HG02938 (cell line): ENCODE measurements around the gene ARHGAP25.

Experiments
- ATAC-seq: cut with Tn5 transposase; IDR thresholded peaks from one replicate; pipeline ENCODE4 v1.9.1; 2021; ENCODE audit warnings: mild to moderate bottlenecking, moderate library complexity; ENCODE audit not compliant: unreplicated experiment

The ARHGAP25 gene

DNA sequence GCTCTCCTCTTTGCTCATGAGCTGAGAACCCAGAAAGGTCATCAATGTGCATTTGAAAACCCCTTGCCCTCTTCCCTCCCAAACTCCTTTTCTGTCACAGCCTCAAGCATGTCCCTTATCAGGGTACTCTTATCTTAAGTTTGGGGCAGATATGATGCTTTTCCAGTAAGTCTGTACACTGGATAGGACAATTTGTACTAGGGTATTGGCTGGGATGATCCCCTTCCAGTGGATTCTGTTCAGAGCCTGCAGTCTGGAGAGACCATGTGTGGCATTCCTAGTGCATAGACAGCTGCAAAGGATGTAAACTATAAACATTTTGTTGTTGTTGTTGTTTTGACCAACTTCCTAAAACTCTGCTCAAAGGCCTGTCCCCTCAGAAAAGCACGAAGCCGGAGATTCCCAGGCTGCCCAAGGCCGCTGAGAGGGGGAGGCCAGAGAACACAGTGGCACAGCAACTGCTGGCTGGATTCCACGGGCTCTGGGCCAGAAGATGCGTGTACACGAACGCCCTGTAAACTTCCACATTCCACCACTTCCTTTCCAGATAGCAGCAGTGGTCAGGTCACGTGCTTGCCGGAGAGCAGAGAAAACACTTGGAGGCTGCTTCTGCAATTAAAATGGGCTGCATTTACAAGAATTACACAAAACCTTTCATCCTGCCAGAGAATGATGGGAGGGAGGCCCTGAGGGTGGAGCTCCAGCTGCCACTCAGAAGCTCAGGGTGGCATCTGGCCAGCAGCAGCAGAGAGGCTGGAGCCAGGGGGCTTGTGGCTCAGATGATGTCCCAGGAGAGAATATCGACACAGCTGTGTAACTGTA lies 94.5 kb downstream of the ARHGAP25 start:
- no peak for ATAC-seq

- no peak for ATAC-seq
Observed at GRCh38 chr2:68829749-68830148, 95.1 kb downstream of the ARHGAP25 start.

GRCh38 chr2:68831686-68832232 lies 97.1 kb downstream of the ARHGAP25 start:
- ATAC-seq, result no peak

- peak; percentile 82 for ATAC-seq
Observed at GRCh38 chr2:68832233-68832869, 97.7 kb downstream of the ARHGAP25 start.

- ATAC-seq, result no peak
Observed at GRCh38 chr2:68833162-68833561, 98.6 kb downstream of the ARHGAP25 start.

DNA sequence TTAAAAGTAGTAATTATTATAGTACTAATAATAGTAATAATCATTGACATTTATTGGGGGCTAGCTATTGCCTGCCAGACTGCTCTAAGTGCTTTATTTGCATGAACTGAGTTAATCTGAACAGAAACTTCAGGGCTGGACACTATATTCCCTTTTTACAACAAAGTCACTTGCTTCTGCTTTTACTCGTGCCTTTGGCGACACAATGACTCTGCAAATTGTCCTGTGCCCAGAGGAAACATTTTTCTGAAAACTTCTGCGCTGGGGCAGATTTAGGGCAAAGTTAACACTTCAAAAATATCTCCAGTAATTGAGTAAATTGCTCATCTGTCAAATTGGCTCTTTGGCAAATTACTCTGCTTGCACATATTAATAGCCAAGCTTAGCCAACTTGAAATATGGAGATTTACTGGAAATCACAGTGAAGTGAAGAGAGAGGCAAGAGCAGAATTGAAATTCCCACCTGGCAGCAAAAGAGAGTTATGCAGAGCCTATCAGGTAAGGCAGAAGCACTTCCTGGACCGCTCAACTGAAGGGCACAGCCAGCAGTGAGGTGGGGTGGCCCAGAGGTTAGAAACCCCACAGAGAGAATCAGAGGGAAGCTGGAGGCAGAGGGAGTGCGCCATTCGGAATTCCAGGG lies 100.2 kb downstream of the ARHGAP25 start:
- ATAC-seq, result no peak

- ATAC-seq, result no peak
Observed at GRCh38 chr2:68835621-68836020, 101.0 kb downstream of the ARHGAP25 start.

DNA sequence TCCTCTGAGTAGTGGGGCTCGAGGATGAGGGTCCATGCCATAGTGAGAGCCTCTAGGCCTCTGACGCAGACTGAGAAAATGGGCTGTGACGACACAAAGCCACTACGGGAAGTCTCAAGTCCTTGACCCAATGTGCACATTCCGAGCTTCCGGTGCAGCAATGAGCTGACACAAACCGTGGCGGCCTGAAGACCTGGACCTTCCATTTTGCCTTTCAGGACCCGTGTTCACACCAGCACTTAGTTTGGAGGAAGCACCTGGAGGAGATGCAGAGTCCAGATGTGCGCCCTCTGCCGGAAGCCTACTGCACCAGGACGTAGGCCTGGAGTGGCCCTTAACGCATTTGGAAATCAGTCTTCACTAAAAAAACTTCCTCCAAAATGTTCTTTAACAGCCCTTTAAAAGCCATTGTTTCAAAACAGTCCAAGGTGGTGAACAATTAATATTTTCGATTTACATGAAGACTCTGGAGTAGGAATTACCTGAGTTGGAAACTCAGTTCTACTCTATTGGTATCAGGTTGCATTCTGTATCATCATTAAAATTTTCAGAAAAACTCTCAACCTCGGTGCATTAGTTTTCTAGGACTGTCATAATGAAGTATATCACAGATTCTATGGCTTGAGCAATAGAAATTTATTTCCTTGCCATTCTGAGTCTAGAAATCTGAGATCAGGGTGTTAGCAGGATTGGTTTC lies 102.7 kb downstream of the ARHGAP25 start:
- no peak for ATAC-seq

DNA sequence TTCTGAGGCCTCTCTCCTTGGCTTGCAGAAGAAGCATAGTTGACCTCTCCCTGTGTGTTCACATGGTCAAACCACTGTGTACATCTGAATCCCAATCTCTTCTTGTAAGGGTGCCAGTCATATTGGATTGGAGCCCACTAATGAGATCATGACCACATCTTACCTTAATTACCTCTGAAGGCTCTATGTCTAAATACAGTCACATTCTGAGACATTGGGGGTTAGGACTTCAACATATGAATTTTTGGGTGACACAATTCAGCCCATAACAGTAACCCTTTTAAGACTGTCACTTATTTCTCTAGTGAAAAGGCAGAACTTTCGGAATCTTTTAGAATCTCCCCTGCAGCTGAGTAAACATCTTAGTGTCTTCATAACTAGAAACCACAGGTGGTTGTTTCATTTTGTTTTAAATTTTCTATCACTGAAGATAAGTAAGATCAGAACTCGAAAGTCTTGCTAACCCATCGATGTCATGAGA lies 103.3 kb downstream of the ARHGAP25 start:
- ATAC-seq, result peak; percentile 66

DNA sequence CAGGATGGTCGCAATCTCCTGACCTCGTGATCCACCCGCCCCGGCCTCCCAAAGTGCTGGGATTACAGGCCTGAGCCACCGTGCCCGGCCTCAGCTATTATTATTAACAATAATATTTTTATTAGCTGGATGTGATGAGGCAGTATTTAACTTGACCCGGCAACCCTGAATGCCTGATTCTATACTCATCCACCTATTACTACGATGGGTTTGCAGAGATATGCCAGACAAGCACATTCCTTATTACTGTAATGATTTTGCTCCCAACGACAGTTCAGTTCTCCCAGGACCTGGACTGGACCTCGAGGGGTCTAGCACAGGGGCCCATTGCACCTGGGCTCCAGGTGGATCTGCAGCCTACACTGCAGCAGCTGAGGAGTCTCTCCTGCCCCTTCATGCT lies 104.0 kb downstream of the ARHGAP25 start:
- no peak for ATAC-seq

- ATAC-seq, result no peak
Observed at GRCh38 chr2:68839260-68839833, 104.7 kb downstream of the ARHGAP25 start.

- no peak for ATAC-seq
Observed at GRCh38 chr2:68845043-68845442, 110.4 kb downstream of the ARHGAP25 start.

DNA sequence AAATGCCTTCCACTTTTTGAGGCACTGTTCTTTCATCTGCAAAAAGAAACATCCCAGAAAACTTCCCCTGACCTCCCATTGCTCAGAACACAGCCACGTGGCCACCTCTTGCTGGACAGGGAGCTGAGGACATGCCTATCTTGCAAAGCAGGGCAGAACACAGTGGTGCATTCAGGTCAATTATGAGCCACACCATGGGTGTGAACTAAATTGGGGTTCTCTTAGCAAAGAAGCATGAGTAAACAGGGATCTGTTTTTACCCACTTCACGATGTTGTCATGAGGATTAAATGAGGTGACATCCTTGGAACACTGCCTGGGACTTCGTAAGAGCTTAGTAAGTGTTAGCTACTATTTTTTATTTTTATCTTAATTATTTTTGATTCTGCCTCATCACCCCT lies 111.5 kb downstream of the ARHGAP25 start:
- no peak for ATAC-seq

GRCh38 chr2:68847751-68848150 lies 113.1 kb downstream of the ARHGAP25 start:
- no peak for ATAC-seq

DNA sequence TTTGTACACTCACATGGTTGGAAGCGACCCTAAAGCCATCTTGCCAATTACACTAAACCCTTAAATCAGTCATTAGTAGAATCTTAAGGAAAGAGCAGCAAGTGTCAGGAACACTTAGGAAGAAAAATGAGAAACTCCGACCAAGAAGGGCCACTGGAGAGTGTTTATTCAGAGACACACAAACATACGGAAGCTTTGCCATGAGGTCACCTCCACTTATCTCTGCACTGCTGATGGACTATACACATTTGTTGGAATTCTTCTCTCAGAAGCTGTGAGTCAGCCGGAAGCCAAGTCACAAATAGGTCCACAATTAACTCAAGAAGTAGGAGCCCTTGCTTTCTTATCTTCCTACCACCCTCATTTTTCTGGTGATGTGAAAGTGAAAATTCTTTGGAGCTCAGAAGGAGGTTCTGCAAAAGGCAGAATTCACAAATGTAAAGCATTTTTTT lies 115.0 kb downstream of the ARHGAP25 start:
- no peak for ATAC-seq

- ATAC-seq, result no peak
Observed at GRCh38 chr2:68850524-68850923, 115.9 kb downstream of the ARHGAP25 start.

GRCh38 chr2:68853035-68853434 lies 118.4 kb downstream of the ARHGAP25 start:
- ATAC-seq, result no peak

- no peak for ATAC-seq
Observed at GRCh38 chr2:68853915-68854314, 119.3 kb downstream of the ARHGAP25 start.

DNA sequence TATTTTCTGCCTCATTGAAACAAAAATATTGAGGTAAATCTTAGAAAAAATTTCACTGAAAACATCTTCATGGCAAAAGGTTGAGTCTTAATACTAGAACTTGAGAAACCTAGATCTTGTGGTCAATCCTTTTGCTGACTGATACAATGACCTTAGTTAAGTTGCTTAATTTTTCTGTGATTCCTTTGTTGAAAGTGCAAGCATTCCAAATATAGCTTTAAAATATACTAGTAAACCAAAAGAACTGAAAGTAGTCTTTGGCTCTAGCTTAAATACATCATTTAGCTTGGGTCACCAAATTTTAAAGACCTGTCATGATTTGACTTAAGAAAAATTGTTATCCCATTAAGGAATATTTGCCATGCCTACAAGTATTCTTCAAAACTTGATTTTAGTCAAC lies 119.9 kb downstream of the ARHGAP25 start:
- ATAC-seq, result no peak

DNA sequence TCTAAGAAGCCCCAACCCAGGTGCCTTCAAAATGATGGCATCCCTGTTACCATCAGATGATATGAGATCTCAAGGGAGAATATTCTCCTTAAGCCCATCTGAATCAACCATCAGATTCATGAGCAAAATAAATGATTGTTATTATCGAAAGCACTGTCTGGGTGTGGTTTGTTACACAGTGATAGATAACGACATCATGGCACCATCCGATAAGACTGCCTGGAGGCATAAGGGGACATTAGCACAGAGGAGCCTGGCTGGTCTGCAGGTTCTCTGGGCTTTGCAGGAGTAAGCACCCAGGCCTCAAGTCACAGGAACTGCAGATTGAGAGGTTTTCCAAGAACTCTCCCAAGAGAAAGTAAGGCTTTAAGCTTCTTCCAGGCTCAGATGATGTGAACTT lies 120.9 kb downstream of the ARHGAP25 start:
- no peak for ATAC-seq
